T-helper 17 cell (primary cell): ENCODE data around the gene LRMDA. TPM values are rescaled to one million over a fixed set of nuclear protein-coding genes. Genes with fewer than 3 reads are reported as not detected.

Experiments
- ATAC-seq: fragments of 150-1000 bp; cut with Tn5 transposase; 2 replicates; pipeline ENCODE4 v1.10.0; 2021; ENCODE audit warnings: mild to moderate bottlenecking, moderate library complexity
- DNase-seq, 3 donors: peaks; one replicate each; pipeline versions ENCODE4 v3.0.0 to v3.0.0-alpha.2; 2020 to 2021
- H3K9me3 ChIP-seq: one replicate; pipeline ENCODE4 v1.7.0; 2013; ENCODE audit warnings: low read length, mild to moderate bottlenecking; ENCODE audit not compliant: control insufficient read depth, poor library complexity, severe bottlenecking
- H3K27ac Mint-ChIP-seq: one replicate; pipeline ENCODE4 v1.8.0; 2022; ENCODE audit warnings: mild to moderate bottlenecking, moderate library complexity, mixed read lengths
- H3K27me3 Mint-ChIP-seq: one replicate; pipeline ENCODE4 v1.8.0; 2022; ENCODE audit warnings: mixed read lengths
- H3K36me3 Mint-ChIP-seq: one replicate; pipeline ENCODE4 v1.8.0; 2022; ENCODE audit warnings: low read depth, mixed read lengths
- H3K4me1 Mint-ChIP-seq: one replicate; pipeline ENCODE4 v1.8.0; 2022; ENCODE audit warnings: mild to moderate bottlenecking, mixed read lengths
- H3K4me3 Mint-ChIP-seq: one replicate; pipeline ENCODE4 v1.8.0; 2022; ENCODE audit warnings: mild to moderate bottlenecking, moderate library complexity, mixed read lengths
- total RNA-seq, 4 donors: library from RNA in 2 of 4; stranded (reverse) in 2 of 4; gene quantifications; one replicate each; pipeline ENCODE4 v1.2.3 and lab custom pipeline; 2022 to 2026

Gene LRMDA
- total RNA-seq, 2 donors from 2014 or later = not detected

- no peaks in the 10 kb centered on the region for H3K9me3 ChIP-seq
- Mint-ChIP-seq H3K27me3 (no peaks in the 10 kb centered on the region), H3K4me3 (no peak overlapping the region), H3K4me1 (no peaks in the 10 kb centered on the region), H3K36me3 (no peaks in the 10 kb centered on the region), H3K27ac (no peak overlapping the region)
- no peak for ATAC-seq
- no peak for DNase-seq
These were observed 837.1 kb downstream of the LRMDA start for GRCh38 chr10:76268530-76268929.

- H3K9me3 ChIP-seq = no peaks in the 10 kb centered on the region
- no peaks in the 10 kb centered on the region for H3K4me1 Mint-ChIP-seq
- H3K4me3 Mint-ChIP-seq = no peak overlapping the region
- H3K27ac Mint-ChIP-seq = no peak overlapping the region
- ATAC-seq (no peak), DNase-seq (no peak)
- H3K27me3 Mint-ChIP-seq = no peaks in the 10 kb centered on the region
- H3K36me3 Mint-ChIP-seq = no peaks in the 10 kb centered on the region
These were observed 837.5 kb downstream of the LRMDA start for GRCh38 chr10:76268954-76269353.

- H3K4me3 Mint-ChIP-seq = no peak overlapping the region
- no peaks in the 10 kb centered on the region for H3K9me3 ChIP-seq
- H3K4me1 Mint-ChIP-seq = no peaks in the 10 kb centered on the region
- no peaks in the 10 kb centered on the region for H3K36me3 Mint-ChIP-seq
- no peak for DNase-seq
- ATAC-seq = no peak
- H3K27ac Mint-ChIP-seq = no peak overlapping the region
- no peaks in the 10 kb centered on the region for H3K27me3 Mint-ChIP-seq
These were observed 839.0 kb downstream of the LRMDA start for GRCh38 chr10:76270464-76270863.

DNA sequence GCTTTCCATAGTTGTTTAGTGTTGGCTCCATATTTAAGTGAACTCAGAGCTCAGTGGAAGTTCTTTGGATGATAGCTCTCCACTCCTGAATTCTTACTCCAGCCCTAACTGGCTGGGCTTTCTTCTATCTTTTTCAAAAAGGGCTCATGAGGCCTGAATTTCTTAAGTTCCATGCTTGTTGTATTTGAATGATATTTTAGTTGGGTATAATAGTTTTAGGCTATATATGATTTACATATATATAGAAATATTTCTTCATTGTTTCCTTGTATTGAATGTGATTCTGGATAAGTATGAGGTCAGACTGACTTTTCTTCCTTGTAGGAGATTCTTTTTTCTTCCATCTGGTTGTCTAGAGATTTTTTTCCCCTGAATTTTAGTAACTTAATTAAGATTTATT is 843.5 kb downstream of the LRMDA start:
- Mint-ChIP-seq H3K4me3 (no peak overlapping the region), H3K27ac (no peak overlapping the region), H3K36me3 (no peaks in the 10 kb centered on the region), H3K4me1 (no peaks in the 10 kb centered on the region), H3K27me3 (no peaks in the 10 kb centered on the region)
- ATAC-seq = no peak
- no peak for DNase-seq
- no peaks in the 10 kb centered on the region for H3K9me3 ChIP-seq

DNA sequence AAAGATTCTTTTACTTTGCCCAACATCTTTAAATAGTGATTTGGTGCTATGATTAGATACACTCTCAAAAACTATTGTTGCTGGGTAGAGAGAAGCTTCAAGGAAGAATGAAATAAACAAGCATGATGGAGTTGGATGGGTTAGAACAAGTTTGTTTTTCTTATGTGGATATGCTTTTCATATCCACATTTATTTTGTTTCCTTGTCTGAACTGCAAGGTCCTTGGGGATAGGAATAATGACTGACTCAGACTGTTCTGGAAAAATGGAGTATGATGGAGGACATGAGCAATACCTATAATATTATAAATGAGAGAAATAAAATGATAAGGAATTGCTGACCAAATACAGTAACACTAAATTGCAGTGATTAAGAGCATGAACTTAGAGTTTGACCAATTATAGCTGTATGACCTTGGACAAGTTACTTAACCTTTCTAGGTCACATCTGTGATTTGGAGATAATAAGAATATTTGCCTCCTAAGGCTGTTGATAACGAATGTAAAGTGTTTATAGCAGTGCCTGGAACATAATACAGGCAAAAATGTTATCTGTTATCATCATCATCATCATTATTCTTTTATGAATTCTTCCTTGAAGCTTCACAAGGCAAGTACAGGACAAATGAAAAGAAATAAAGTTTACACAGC is 847.5 kb downstream of the LRMDA start:
- no peaks in the 10 kb centered on the region for H3K36me3 Mint-ChIP-seq
- H3K4me1 Mint-ChIP-seq = no peaks in the 10 kb centered on the region
- DNase-seq (no peak), ATAC-seq (no peak)
- no peaks in the 10 kb centered on the region for H3K27me3 Mint-ChIP-seq
- H3K4me3 Mint-ChIP-seq = no peak overlapping the region
- no peaks in the 10 kb centered on the region for H3K9me3 ChIP-seq
- no peak overlapping the region for H3K27ac Mint-ChIP-seq

DNA sequence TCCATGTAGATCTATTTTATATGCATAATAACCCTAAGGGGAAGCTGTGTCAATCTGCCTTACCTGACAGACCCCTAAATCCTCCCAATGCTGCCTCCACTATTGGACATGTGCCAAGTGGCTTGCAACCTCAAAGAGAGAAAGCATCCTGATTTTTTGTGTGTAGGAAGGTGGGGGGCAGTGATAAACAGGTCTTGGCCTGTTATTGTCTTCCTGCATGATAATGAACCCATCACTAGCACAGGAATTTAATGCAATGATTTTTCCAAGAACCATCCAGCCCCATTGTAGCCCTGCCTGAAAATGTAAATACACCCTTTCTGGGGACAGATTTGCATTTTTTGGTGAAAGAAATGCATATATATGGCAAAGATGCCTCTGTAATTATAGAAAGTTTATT is 850.2 kb downstream of the LRMDA start:
- Mint-ChIP-seq H3K4me1 (no peaks in the 10 kb centered on the region), H3K27ac (no peak overlapping the region), H3K4me3 (no peak overlapping the region), H3K27me3 (no peaks in the 10 kb centered on the region), H3K36me3 (no peaks in the 10 kb centered on the region)
- H3K9me3 ChIP-seq = no peaks in the 10 kb centered on the region
- DNase-seq (no peak), ATAC-seq (no peak)

GRCh38 chr10:76282061-76283025 is 850.9 kb downstream of the LRMDA start:
- DNase-seq (no peak), ATAC-seq (no peak)
- H3K9me3 ChIP-seq = no peaks in the 10 kb centered on the region
- no peaks in the 10 kb centered on the region for H3K27me3 Mint-ChIP-seq
- H3K4me1 Mint-ChIP-seq = no peaks in the 10 kb centered on the region
- H3K36me3 Mint-ChIP-seq = no peaks in the 10 kb centered on the region
- H3K27ac Mint-ChIP-seq = no peak overlapping the region
- no peak overlapping the region for H3K4me3 Mint-ChIP-seq

- DNase-seq (no peak), ATAC-seq (no peak)
- no peaks in the 10 kb centered on the region for H3K36me3 Mint-ChIP-seq
- H3K4me1 Mint-ChIP-seq = no peaks in the 10 kb centered on the region
- no peak overlapping the region for H3K4me3 Mint-ChIP-seq
- no peak overlapping the region for H3K27ac Mint-ChIP-seq
- no peaks in the 10 kb centered on the region for H3K27me3 Mint-ChIP-seq
- no peaks in the 10 kb centered on the region for H3K9me3 ChIP-seq
These were observed 852.9 kb downstream of the LRMDA start for GRCh38 chr10:76284351-76284750.

- no peaks in the 10 kb centered on the region for H3K9me3 ChIP-seq
- ATAC-seq (no peak), DNase-seq (no peak)
- Mint-ChIP-seq H3K27me3 (no peaks in the 10 kb centered on the region), H3K36me3 (no peaks in the 10 kb centered on the region), H3K27ac (no peak overlapping the region), H3K4me3 (no peak overlapping the region), H3K4me1 (no peaks in the 10 kb centered on the region)
These were observed 853.6 kb downstream of the LRMDA start for GRCh38 chr10:76285012-76285411.

- Mint-ChIP-seq H3K27ac (no peak overlapping the region), H3K4me1 (no peaks in the 10 kb centered on the region), H3K27me3 (no peaks in the 10 kb centered on the region), H3K4me3 (no peak overlapping the region), H3K36me3 (no peaks in the 10 kb centered on the region)
- no peak for ATAC-seq
- no peaks in the 10 kb centered on the region for H3K9me3 ChIP-seq
- DNase-seq = no peak
These were observed 854.1 kb downstream of the LRMDA start for GRCh38 chr10:76285515-76285914.

GRCh38 chr10:76286536-76286935 is 855.1 kb downstream of the LRMDA start:
- H3K9me3 ChIP-seq = no peaks in the 10 kb centered on the region
- H3K27me3 Mint-ChIP-seq = no peaks in the 10 kb centered on the region

GRCh38 chr10:76287856-76288255 is 856.4 kb downstream of the LRMDA start:
- ATAC-seq (no peak), DNase-seq (no peak)
- Mint-ChIP-seq H3K36me3 (no peaks in the 10 kb centered on the region), H3K27ac (no peak overlapping the region), H3K4me1 (no peaks in the 10 kb centered on the region), H3K27me3 (no peaks in the 10 kb centered on the region), H3K4me3 (no peak overlapping the region)
- no peaks in the 10 kb centered on the region for H3K9me3 ChIP-seq

More at GRCh38 chr10:76286536-76286935, 855.1 kb downstream of the LRMDA start:
- Mint-ChIP-seq H3K4me3 (no peak overlapping the region), H3K27ac (no peak overlapping the region), H3K4me1 (no peaks in the 10 kb centered on the region), H3K36me3 (no peaks in the 10 kb centered on the region)
- DNase-seq (no peak), ATAC-seq (no peak)

GRCh38 chr10:76291175-76291574 is 859.8 kb downstream of the LRMDA start:
- H3K9me3 ChIP-seq = no peaks in the 10 kb centered on the region
- Mint-ChIP-seq H3K27ac (no peak overlapping the region), H3K27me3 (no peaks in the 10 kb centered on the region), H3K4me3 (no peak overlapping the region), H3K36me3 (no peaks in the 10 kb centered on the region), H3K4me1 (no peaks in the 10 kb centered on the region)
- no peak for ATAC-seq
- DNase-seq = no peak

GRCh38 chr10:76291885-76292284 is 860.5 kb downstream of the LRMDA start:
- Mint-ChIP-seq H3K27ac (no peak overlapping the region), H3K4me1 (no peaks in the 10 kb centered on the region), H3K36me3 (no peaks in the 10 kb centered on the region), H3K27me3 (no peaks in the 10 kb centered on the region), H3K4me3 (no peak overlapping the region)
- no peak for ATAC-seq
- no peak for DNase-seq
- H3K9me3 ChIP-seq = no peaks in the 10 kb centered on the region
